CD4-positive, alpha-beta T cell (primary cell): ENCODE results near the gene HDAC9. TPM values are rescaled to one million over a fixed set of nuclear protein-coding genes. Genes with fewer than 3 reads are reported as not detected.

Experiments
- ATAC-seq: fragments of 200-7000 bp; cut with Tn5 transposase; one replicate; pipeline ENCODE4 v1.10.0; 2022; ENCODE audit warnings: mild to moderate bottlenecking; ENCODE audit not compliant: poor library complexity
- CTCF ChIA-PET: fragments of 350-600 bp; sonication (Branson Sonifier 250); formaldehyde crosslinking; loops from one replicate; lab custom pipeline; 2021; ENCODE audit warnings: antibody characterized with exemption, inconsistent platforms; lab: Charles Lee
- POLR2A ChIA-PET: fragments of 350-600 bp; sonication (Branson Sonifier 250); formaldehyde crosslinking; loops from one replicate; lab custom pipeline; 2021; ENCODE audit warnings: antibody characterized with exemption, inconsistent platforms; lab: Charles Lee
- DNase-seq, 14 experiments: peaks; one replicate each; pipeline ENCODE4 v3.0.0-alpha.2; 2013 to 2020; ENCODE audit warnings: mixed read lengths in 2 of 14
- H3K27ac ChIP-seq, 2 donors: one replicate each; pipeline versions ENCODE4 v1.5.1 to v1.7.0; 2013; ENCODE audit warnings: low read length in 2 of 2, low read depth in 1 of 2, mild to moderate bottlenecking in 1 of 2
- H3K27me3 ChIP-seq, 2 experiments: 1 replicate in 1 of 2; 2 replicates in 1 of 2; pipeline versions ENCODE4 v1.6.1 to v1.7.0; 2013; ENCODE audit warnings: low read length in 2 of 2, control low read depth in 1 of 2, mild to moderate bottlenecking in 1 of 2, moderate library complexity in 1 of 2; ENCODE audit not compliant: insufficient read depth in 2 of 2, control insufficient read depth in 1 of 2
- H3K36me3 ChIP-seq: one replicate; pipeline ENCODE4 v1.6.1; 2013; ENCODE audit warnings: low read length, control low read depth; ENCODE audit not compliant: insufficient read depth
- H3K4me1 ChIP-seq: one replicate; pipeline ENCODE4 v1.6.1; 2013; ENCODE audit warnings: low read length, control low read depth; ENCODE audit not compliant: insufficient read depth
- H3K4me3 ChIP-seq: one replicate; pipeline ENCODE4 v1.5.1; 2013; ENCODE audit warnings: mild to moderate bottlenecking, low read length, moderate library complexity
- H3K9me3 ChIP-seq, 2 experiments: 1 replicate in 1 of 2; 2 replicates in 1 of 2; pipeline versions ENCODE4 v1.6.1 to v1.7.0; 2013; ENCODE audit warnings: low read length in 2 of 2, mild to moderate bottlenecking in 2 of 2, control low read depth in 1 of 2, moderate library complexity in 1 of 2; ENCODE audit not compliant: control insufficient read depth in 1 of 2, insufficient read depth in 1 of 2
- H3K27ac Mint-ChIP-seq: one replicate; pipeline ENCODE4 v1.8.0; 2020; ENCODE audit warnings: mixed read lengths
- H3K27me3 Mint-ChIP-seq: one replicate; pipeline ENCODE4 v1.8.0; 2021; ENCODE audit warnings: mixed read lengths
- H3K36me3 Mint-ChIP-seq: one replicate; pipeline ENCODE4 v1.8.0; 2021; ENCODE audit warnings: low read depth, mixed read lengths
- H3K4me1 Mint-ChIP-seq: one replicate; pipeline ENCODE4 v1.8.0; 2021; ENCODE audit warnings: low read depth, mixed read lengths
- H3K4me3 Mint-ChIP-seq: one replicate; pipeline ENCODE4 v1.8.0; 2020; ENCODE audit warnings: mild to moderate bottlenecking, mixed read lengths
- H3K9me3 Mint-ChIP-seq: one replicate; pipeline ENCODE4 v1.8.0; 2020; ENCODE audit warnings: mixed read lengths
- intact Hi-C, 2 experiments: fragments of 100-400 bp; cut with DNase I in 1 of 2; cut with micrococcal nuclease in 1 of 2; formaldehyde crosslinking; loops; one replicate each; pipeline versions ENCODE4 v1.15.1 to v1.9.0; 2023 to 2025; cut with DNase I, micrococcal nuclease
- total RNA-seq, 174 experiments: library from RNA in 2 of 174; stranded (reverse) in 2 of 174; gene quantifications; one replicate each; pipeline ENCODE4 v1.2.3 and lab custom pipeline; 2021 to 2026
- TF ChIP-seq, protein P1 (sequence below): fragments of 200-600 bp; IDR thresholded peaks from one replicate; pipeline ENCODE4 v1.8.0; 2022; ENCODE audit warnings: antibody characterized with exemption, mild to moderate bottlenecking

The HDAC9 gene
- total RNA-seq, 2 experiments from 2014 or later, result 0.73 to 1.2 TPM

DNA sequence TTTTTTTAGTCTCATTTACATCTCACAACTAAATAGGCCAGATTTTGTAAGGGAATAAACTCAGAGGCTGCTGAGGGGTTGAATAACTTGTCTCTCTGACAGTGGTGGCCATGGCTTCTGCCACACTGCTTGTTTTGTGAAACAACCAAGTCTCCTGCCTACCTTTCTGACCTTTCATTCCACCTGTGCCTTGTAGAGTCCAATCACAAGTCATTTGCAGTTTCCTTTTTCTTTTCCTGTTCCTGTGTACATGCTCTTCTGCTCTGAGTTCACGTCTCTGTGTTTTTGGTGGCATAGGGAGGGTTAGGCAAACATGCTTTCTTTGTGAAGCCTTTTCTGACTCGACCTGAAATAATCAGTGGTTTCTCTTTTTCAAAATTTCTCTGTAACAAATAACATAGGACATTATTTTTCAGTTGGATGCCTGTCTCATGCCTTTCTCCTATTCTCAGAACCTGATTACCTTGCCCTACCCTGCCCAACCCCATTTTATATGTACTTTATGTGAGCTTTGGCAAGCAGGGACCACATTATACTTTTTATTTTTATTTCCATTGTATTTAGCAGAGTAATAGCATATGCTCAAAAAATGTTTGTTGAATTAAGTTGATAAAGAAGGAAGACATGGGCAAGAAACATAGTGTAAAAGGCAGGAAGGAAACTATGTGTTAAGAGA is 81.7 kb downstream of the HDAC9 start:
- Histone ChIP-seq H3K4me1 (no peaks in the 10 kb centered on the region), H3K27ac (no peak overlapping the region), H3K36me3 (no peaks in the 10 kb centered on the region), H3K27me3 (no peaks in the 10 kb centered on the region), H3K9me3 (peaks cover 0 to 16% of the 10 kb centered on the region in 2 experiments), H3K4me3 (no peak overlapping the region)
- no peaks in the 10 kb centered on the region for H3K27me3 Mint-ChIP-seq
- ATAC-seq (no peak), DNase-seq (no peak)
- intact Hi-C loops, result no loop called here
- TF ChIP-seq, protein P1, sequence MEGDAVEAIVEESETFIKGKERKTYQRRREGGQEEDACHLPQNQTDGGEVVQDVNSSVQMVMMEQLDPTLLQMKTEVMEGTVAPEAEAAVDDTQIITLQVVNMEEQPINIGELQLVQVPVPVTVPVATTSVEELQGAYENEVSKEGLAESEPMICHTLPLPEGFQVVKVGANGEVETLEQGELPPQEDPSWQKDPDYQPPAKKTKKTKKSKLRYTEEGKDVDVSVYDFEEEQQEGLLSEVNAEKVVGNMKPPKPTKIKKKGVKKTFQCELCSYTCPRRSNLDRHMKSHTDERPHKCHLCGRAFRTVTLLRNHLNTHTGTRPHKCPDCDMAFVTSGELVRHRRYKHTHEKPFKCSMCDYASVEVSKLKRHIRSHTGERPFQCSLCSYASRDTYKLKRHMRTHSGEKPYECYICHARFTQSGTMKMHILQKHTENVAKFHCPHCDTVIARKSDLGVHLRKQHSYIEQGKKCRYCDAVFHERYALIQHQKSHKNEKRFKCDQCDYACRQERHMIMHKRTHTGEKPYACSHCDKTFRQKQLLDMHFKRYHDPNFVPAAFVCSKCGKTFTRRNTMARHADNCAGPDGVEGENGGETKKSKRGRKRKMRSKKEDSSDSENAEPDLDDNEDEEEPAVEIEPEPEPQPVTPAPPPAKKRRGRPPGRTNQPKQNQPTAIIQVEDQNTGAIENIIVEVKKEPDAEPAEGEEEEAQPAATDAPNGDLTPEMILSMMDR, result no peak
- H3K4me1 Mint-ChIP-seq, result no peaks in the 10 kb centered on the region
- H3K27ac Mint-ChIP-seq, result no peak overlapping the region
- ChIA-PET CTCF (no interaction called here), POLR2A (no interaction called here)
- no peaks in the 10 kb centered on the region for H3K9me3 Mint-ChIP-seq
- no peak overlapping the region for H3K4me3 Mint-ChIP-seq
- H3K36me3 Mint-ChIP-seq, result no peaks in the 10 kb centered on the region

DNA sequence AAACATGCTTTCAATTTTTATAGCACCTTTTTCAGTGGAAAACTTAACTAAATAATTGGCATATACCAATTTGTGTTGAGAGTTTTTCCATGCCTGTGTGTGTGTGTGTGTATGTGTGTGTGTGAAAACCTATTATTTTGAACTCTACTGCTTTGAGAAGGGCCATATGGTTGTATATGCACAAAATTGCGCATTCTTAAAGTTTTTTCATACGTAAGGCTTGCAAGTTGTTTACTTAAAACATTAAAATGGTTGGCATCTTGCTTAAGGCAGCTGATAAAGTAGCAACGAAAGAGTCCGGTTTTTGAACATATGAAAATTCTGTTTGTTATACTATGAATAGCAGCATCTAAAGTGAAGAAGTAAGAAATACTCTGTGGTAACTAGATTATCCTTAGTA is 84.1 kb downstream of the HDAC9 start:
- no peak overlapping the region for H3K27ac Mint-ChIP-seq
- H3K36me3 Mint-ChIP-seq, result no peaks in the 10 kb centered on the region
- TF ChIP-seq, protein P1, result no peak
- no peaks in the 10 kb centered on the region for H3K4me1 Mint-ChIP-seq
- intact Hi-C loops, result no loop called here
- no peaks in the 10 kb centered on the region for H3K27me3 Mint-ChIP-seq
- Histone ChIP-seq H3K36me3 (no peaks in the 10 kb centered on the region), H3K27me3 (no peaks in the 10 kb centered on the region), H3K4me3 (no peak overlapping the region), H3K9me3 (peaks cover 0 to 3% of the 10 kb centered on the region in 2 experiments), H3K27ac (no peak overlapping the region), H3K4me1 (no peaks in the 10 kb centered on the region)
- no peak overlapping the region for H3K4me3 Mint-ChIP-seq
- no peak for ATAC-seq
- ChIA-PET POLR2A (no interaction called here), CTCF (no interaction called here)
- no peak for DNase-seq
- H3K9me3 Mint-ChIP-seq, result no peaks in the 10 kb centered on the region

GRCh38 chr7:18580950-18581349 is 85.4 kb downstream of the HDAC9 start:
- Histone ChIP-seq H3K4me1 (no peaks in the 10 kb centered on the region), H3K27me3 (no peaks in the 10 kb centered on the region), H3K27ac (no peak overlapping the region), H3K36me3 (no peaks in the 10 kb centered on the region), H3K9me3 (no peaks in the 10 kb centered on the region), H3K4me3 (no peak overlapping the region)
- H3K9me3 Mint-ChIP-seq, result no peaks in the 10 kb centered on the region
- intact Hi-C loops, result no loop called here
- no peak for ATAC-seq
- ChIA-PET POLR2A (no interaction called here), CTCF (no interaction called here)
- H3K27ac Mint-ChIP-seq, result no peak overlapping the region
- DNase-seq, result no peak
- no peaks in the 10 kb centered on the region for H3K4me1 Mint-ChIP-seq
- H3K27me3 Mint-ChIP-seq, result no peaks in the 10 kb centered on the region
- TF ChIP-seq, protein P1, result no peak
- no peaks in the 10 kb centered on the region for H3K36me3 Mint-ChIP-seq
- H3K4me3 Mint-ChIP-seq, result no peak overlapping the region
